KMS-11 (cell line): ENCODE results near the gene ENG.
A peak's percentile ranks its signal among the peaks of the same experiment; 100 is the strongest.

Source experiments
- H2AFZ ChIP-seq: fragments of 200-600 bp; sonication (generic); 2 replicates; pipeline ENCODE4 v1.6.1; 2016; ENCODE audit warnings: antibody characterized with exemption, mixed run types, low read depth
- H3K27ac ChIP-seq: fragments of 200-600 bp; sonication (generic); 2 replicates; pipeline ENCODE4 v1.6.1; 2016; ENCODE audit warnings: mild to moderate bottlenecking, mixed run types
- H3K27me3 ChIP-seq: fragments of 200-600 bp; sonication (generic); 2 replicates; pipeline ENCODE4 v1.6.1; 2017; ENCODE audit warnings: mild to moderate bottlenecking, low read depth, mixed run types, moderate library complexity; ENCODE audit not compliant: insufficient read depth
- H3K36me3 ChIP-seq: fragments of 200-600 bp; sonication (generic); 2 replicates; pipeline ENCODE4 v1.6.1; 2017; ENCODE audit warnings: mild to moderate bottlenecking, mixed run types; ENCODE audit not compliant: insufficient read depth
- H3K4me1 ChIP-seq: fragments of 200-600 bp; sonication (generic); 2 replicates; pipeline ENCODE4 v1.6.1; 2016; ENCODE audit warnings: mild to moderate bottlenecking, low read depth, mixed run types; ENCODE audit not compliant: poor library complexity, severe bottlenecking
- H3K4me2 ChIP-seq: fragments of 200-600 bp; sonication (generic); 2 replicates; pipeline ENCODE4 v1.7.0; 2016; ENCODE audit warnings: mild to moderate bottlenecking, mixed run types
- H3K4me3 ChIP-seq: fragments of 200-600 bp; sonication (generic); IDR thresholded peaks from 2 replicates; pipeline ENCODE4 v1.6.1; 2017; ENCODE audit warnings: low read depth, low read length, mixed read lengths; ENCODE audit not compliant: insufficient read depth
- H3K79me2 ChIP-seq: fragments of 200-600 bp; sonication (generic); 2 replicates; pipeline ENCODE4 v1.6.1; 2016; ENCODE audit warnings: low read depth, mixed run types; ENCODE audit not compliant: insufficient read depth
- H3K9ac ChIP-seq: fragments of 200-600 bp; sonication (generic); 2 replicates; pipeline ENCODE4 v1.6.1; 2016; ENCODE audit warnings: mild to moderate bottlenecking, mixed run types
- H4K20me1 ChIP-seq: fragments of 200-600 bp; sonication (generic); 2 replicates; pipeline ENCODE4 v1.6.1; 2016; ENCODE audit warnings: mild to moderate bottlenecking, mixed run types; ENCODE audit not compliant: insufficient read depth
- TF ChIP-seq, protein P1 (sequence below): fragments of 200-600 bp; sonication (generic); conservative IDR thresholded peaks from 2 replicates; pipeline ENCODE4 v1.6.1; 2017; ENCODE audit warnings: low read depth, mild to moderate bottlenecking, antibody characterized with exemption, low read length, moderate library complexity, mixed read lengths

Gene ENG

DNA sequence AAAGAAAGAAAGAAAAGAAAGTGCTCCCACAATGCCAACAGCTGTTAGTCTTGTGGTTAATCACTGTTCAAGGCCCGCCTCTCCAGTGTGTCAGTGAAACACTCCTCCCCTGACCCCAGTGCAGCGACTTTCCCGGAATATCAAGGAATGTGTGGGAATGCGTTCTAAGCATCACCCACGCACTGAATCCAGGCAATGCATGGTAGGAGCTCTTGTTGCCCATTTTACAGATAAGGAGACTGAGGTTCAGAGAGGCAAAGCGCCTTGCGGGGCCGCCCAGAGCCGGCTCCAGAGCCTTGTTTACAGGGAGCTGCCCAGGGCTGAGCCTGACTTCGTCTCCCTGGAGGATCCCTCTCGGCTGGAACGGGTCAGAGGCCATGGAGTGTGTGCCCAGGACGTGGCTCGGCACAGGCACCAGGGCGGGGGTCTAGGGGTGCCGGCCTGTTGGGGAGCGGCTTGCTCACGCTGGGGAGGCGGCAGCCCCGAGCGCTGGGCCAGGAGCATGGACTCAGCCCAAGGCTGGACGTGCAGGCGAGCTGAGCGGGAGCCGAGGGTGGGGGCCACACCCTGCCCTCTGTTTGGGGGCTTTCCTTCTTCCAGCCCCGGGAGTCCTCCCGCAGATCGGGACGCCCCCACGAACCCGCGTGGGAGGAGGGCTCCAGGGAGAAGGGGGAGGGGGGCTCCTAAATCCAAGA, 44.1 kb upstream of the ENG start:
- H3K9ac ChIP-seq, result peak overlapping the region; percentile 74
- TF ChIP-seq, protein P1, sequence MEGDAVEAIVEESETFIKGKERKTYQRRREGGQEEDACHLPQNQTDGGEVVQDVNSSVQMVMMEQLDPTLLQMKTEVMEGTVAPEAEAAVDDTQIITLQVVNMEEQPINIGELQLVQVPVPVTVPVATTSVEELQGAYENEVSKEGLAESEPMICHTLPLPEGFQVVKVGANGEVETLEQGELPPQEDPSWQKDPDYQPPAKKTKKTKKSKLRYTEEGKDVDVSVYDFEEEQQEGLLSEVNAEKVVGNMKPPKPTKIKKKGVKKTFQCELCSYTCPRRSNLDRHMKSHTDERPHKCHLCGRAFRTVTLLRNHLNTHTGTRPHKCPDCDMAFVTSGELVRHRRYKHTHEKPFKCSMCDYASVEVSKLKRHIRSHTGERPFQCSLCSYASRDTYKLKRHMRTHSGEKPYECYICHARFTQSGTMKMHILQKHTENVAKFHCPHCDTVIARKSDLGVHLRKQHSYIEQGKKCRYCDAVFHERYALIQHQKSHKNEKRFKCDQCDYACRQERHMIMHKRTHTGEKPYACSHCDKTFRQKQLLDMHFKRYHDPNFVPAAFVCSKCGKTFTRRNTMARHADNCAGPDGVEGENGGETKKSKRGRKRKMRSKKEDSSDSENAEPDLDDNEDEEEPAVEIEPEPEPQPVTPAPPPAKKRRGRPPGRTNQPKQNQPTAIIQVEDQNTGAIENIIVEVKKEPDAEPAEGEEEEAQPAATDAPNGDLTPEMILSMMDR, result no peak
- no peaks in the 10 kb centered on the region for H4K20me1 ChIP-seq
- H2AFZ ChIP-seq, result no peak overlapping the region; the same call in 1 of the 2 replicates
- peak overlapping the region; percentile 84 for H3K4me2 ChIP-seq
- no peak overlapping the region for H3K27ac ChIP-seq
- H3K4me3 ChIP-seq, result no peak overlapping the region
- H3K79me2 ChIP-seq, result 0 out of 2 replicates have a peak, but pooled peaks cover 4% of the 10 kb centered on the region
- no peaks in the 10 kb centered on the region for H3K27me3 ChIP-seq
- no peaks in the 10 kb centered on the region; the same call in 1 of the 2 replicates for H3K36me3 ChIP-seq
- H3K4me1 ChIP-seq, result peaks cover 8% of the 10 kb centered on the region

DNA sequence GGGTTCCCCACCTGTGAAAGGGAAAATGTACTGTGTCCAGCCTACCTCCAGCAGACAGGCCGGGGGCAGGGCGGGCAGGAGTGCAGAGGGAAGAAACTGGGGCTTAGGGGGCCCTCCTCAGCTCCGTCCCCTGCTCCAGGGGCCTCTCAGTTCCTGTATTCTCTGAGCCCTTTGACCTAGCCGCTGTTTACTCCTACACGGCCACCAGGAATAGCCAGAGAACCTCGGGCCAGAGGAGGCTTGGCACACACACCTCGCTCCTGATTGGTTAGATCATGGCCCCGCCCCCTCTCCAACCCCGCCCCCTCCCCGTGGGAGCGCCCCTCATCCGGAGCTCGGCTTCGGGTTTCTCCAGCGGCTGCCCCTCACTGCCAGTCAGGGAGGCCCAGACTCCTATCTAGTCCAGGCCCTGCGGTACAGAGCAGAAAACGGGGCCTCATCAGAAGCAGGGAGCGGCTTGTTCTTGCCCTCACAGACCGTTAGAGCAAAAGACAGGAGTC, 42.8 kb upstream of the ENG start:
- TF ChIP-seq, protein P1, result no peak
- no peaks in the 10 kb centered on the region for H4K20me1 ChIP-seq
- no peak overlapping the region for H3K4me3 ChIP-seq
- no peak overlapping the region for H3K9ac ChIP-seq
- H3K4me2 ChIP-seq, result no peak overlapping the region
- no peak overlapping the region for H3K27ac ChIP-seq
- H3K79me2 ChIP-seq, result 0 out of 2 replicates have a peak, but pooled peaks cover 4% of the 10 kb centered on the region
- H3K27me3 ChIP-seq, result no peaks in the 10 kb centered on the region
- H3K4me1 ChIP-seq, result peaks cover 4% of the 10 kb centered on the region
- H2AFZ ChIP-seq, result no peak overlapping the region
- H3K36me3 ChIP-seq, result no peaks in the 10 kb centered on the region; the same call in 1 of the 2 replicates

DNA sequence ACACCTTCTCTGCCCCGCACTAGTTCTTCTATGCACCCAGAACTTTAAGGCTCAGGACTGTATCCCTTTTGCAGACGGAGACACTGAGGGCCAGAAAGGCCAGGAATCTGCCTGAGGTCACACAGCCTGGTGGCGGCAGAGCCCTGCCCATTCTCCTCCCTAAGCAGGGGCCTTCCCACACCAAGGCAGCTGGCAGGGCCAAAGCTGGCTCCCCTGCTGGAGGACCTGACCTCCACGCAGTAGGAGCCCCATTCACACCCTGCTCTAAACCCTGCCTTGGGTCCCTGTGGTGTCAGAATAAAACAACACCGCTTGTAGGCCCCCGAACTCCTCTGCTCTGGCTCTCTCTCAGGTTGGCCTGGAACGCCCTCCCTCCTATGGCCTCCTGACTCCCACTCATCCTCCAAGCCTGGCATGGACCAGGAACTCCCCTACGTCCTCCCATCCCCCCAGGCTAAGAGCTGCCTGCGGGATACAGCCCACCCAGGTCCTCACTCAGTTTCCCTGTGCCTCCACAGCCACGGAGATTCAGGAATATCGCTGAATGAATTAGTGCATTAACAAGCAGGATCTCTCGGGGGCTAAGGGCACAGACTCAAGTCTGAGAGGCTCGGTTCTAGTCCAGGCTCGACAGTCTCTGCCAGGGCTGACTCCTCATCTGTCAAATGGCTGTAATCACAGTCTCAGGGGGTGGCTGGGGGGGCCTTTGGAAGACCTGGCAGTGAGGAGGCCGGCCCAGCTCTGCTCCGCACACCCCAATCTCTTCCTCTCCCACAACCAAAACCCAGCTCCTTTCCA, 42.1 kb upstream of the ENG start:
- no peaks in the 10 kb centered on the region for H3K27me3 ChIP-seq
- no peaks in the 10 kb centered on the region for H4K20me1 ChIP-seq
- H3K4me3 ChIP-seq, result no peak overlapping the region
- no peak overlapping the region for H3K9ac ChIP-seq
- no peak overlapping the region for H3K27ac ChIP-seq
- TF ChIP-seq, protein P1, result no peak
- H2AFZ ChIP-seq, result no peak overlapping the region
- H3K36me3 ChIP-seq, result no peaks in the 10 kb centered on the region; the same call in 1 of the 2 replicates
- 0 out of 2 replicates have a peak, but pooled peaks cover 4% of the 10 kb centered on the region for H3K79me2 ChIP-seq
- H3K4me2 ChIP-seq, result no peak overlapping the region
- H3K4me1 ChIP-seq, result peaks cover 4% of the 10 kb centered on the region

DNA sequence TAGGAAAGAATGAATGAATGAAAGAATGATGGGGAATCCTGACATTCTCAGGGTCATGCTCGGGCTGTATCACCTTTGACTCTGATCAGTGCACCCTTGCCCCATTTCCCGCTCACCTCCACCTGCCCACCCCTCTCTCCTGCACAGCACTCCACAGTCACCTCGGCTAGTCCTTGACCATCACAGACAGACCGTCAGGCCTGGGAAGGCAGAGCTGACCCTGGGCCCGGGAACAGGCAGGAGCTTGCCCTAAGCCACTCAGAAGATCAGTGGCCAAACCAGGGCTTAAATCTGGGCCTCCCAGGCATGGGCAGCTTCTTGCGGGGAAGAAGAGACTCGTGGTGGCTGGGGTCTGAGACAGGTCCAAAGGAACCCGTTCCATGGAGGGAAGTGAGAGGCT, 41.4 kb upstream of the ENG start:
- Histone ChIP-seq H3K36me3 (no peaks in the 10 kb centered on the region; the same call in 1 of the 2 replicates), H2AFZ (no peak overlapping the region), H3K4me1 (peaks cover 4% of the 10 kb centered on the region), H3K4me3 (no peak overlapping the region), H3K27me3 (no peaks in the 10 kb centered on the region), H3K4me2 (no peak overlapping the region), H3K79me2 (0 out of 2 replicates have a peak, but pooled peaks cover 4% of the 10 kb centered on the region), H3K27ac (no peak overlapping the region), H3K9ac (no peak overlapping the region), H4K20me1 (no peaks in the 10 kb centered on the region)
- TF ChIP-seq, protein P1, result no peak
